Endothelial cell of umbilical vein (primary cell): ENCODE results near the gene MTMR4. TPM values are rescaled to one million over a fixed set of nuclear protein-coding genes. Genes with fewer than 3 reads are reported as not detected.

Source experiments
- BruUV-seq: library from RNA; stranded (reverse); fragments of 400-500 nt; replicated peaks from 2 replicates; lab custom pipeline; 2021; lab: Mats Ljungman, UMichigan
- CTCF ChIA-PET: fragments of 300-600, 350-600 bp; sonication (Branson Sonifier 250); formaldehyde crosslinking; loops from one replicate; lab custom pipeline; 2021; ENCODE audit warnings: antibody characterized with exemption, inconsistent platforms; lab: Charles Lee
- POLR2A ChIA-PET: fragments of 300-600, 350-600 bp; sonication (Branson Sonifier 250); formaldehyde crosslinking; loops from one replicate; lab custom pipeline; 2021; ENCODE audit warnings: antibody characterized with exemption, inconsistent platforms; lab: Charles Lee
- DNase-seq: peaks from one replicate; pipeline ENCODE4 v3.0.0-alpha.2; 2011; ENCODE audit warnings: low read depth, low spot score
- FAIRE-seq: peaks from 2 replicates; lab custom pipeline; 2011; peaks lifted over from hg19 to GRCh38; lab: Jason Lieb, UNC
- H2AFZ ChIP-seq: 2 replicates; pipeline ENCODE4 v1.6.0; 2012; ENCODE audit warnings: low read depth, low read length, control low read depth, inconsistent platforms
- H3K27ac ChIP-seq: 2 replicates; pipeline ENCODE4 v1.5.1; 2011; ENCODE audit warnings: low read depth, mild to moderate bottlenecking, control low read depth, low read length, moderate library complexity; ENCODE audit not compliant: insufficient read depth
- H3K27me3 ChIP-seq, 2 experiments: 2 replicates each; pipeline versions ENCODE4 v1.6.0 to v1.6.1; 2011; ENCODE audit warnings: low read length in 2 of 2, mixed read lengths in 1 of 2; ENCODE audit not compliant: control insufficient read depth in 2 of 2, insufficient read depth in 2 of 2
- H3K36me3 ChIP-seq, 2 experiments: 2 replicates in 1 of 2; 3 replicates in 1 of 2; pipeline ENCODE4 v1.5.1; 2011; ENCODE audit warnings: low read length in 2 of 2, mild to moderate bottlenecking in 1 of 2, moderate library complexity in 1 of 2; ENCODE audit not compliant: control insufficient read depth in 2 of 2, insufficient read depth in 2 of 2; ENCODE audit errors: extremely low read depth in 1 of 2
- H3K4me1 ChIP-seq: 3 replicates; pipeline ENCODE4 v1.5.1; 2011; ENCODE audit warnings: mild to moderate bottlenecking, low read length; ENCODE audit not compliant: control insufficient read depth, insufficient read depth; ENCODE audit errors: extremely low read depth
- H3K4me2 ChIP-seq: 2 replicates; pipeline ENCODE4 v1.6.1; 2011; ENCODE audit warnings: low read length, control low read depth, mixed read lengths; ENCODE audit not compliant: insufficient read depth
- H3K4me3 ChIP-seq, 3 experiments: fragments of 200-600 bp in 1 of 3; sonication (generic), shearing (Covaris generic) in 1 of 3; replicated peaks in 1 of 3; 2 replicates each; pipeline ENCODE4 v1.5.1; 2011 to 2016; ENCODE audit warnings: control low read depth in 3 of 3, low read length in 3 of 3, mild to moderate bottlenecking in 2 of 3, inconsistent platforms in 1 of 3, low read depth in 1 of 3, moderate library complexity in 1 of 3; ENCODE audit not compliant: insufficient read depth in 1 of 3
- H3K79me2 ChIP-seq: 2 replicates; pipeline ENCODE4 v1.6.0; 2012; ENCODE audit warnings: low read length, inconsistent platforms; ENCODE audit not compliant: control insufficient read depth, insufficient read depth
- H3K9ac ChIP-seq: replicated peaks from 2 replicates; pipeline ENCODE3; 2011; ENCODE audit warnings: low read length, control low read depth; ENCODE audit not compliant: insufficient read depth; ENCODE audit errors: extremely low read depth
- H3K9me1 ChIP-seq: replicated peaks from 3 replicates; pipeline ENCODE4 v1.6.0; 2011; ENCODE audit warnings: mild to moderate bottlenecking, low read length; ENCODE audit not compliant: control insufficient read depth, insufficient read depth; ENCODE audit errors: extremely low read depth
- H3K9me3 ChIP-seq: replicated peaks from 2 replicates; pipeline ENCODE4 v1.5.1; 2012; ENCODE audit warnings: low read length, inconsistent platforms; ENCODE audit not compliant: control insufficient read depth, insufficient read depth
- H4K20me1 ChIP-seq: replicated peaks from 2 replicates; pipeline ENCODE3; 2011; ENCODE audit warnings: mild to moderate bottlenecking, low read length; ENCODE audit not compliant: control insufficient read depth, insufficient read depth; ENCODE audit errors: extremely low read depth
- EZH2 ChIP-seq: IDR thresholded peaks from 2 replicates; pipeline ENCODE4 v1.6.1; 2012; ENCODE audit warnings: borderline replicate concordance, low read depth, mild to moderate bottlenecking, moderate library complexity, low read length, inconsistent platforms; ENCODE audit not compliant: severe bottlenecking
- FOS ChIP-seq: IDR thresholded peaks from 2 replicates; pipeline ENCODE4 v1.6.1; 2011; ENCODE audit warnings: mild to moderate bottlenecking, low read length, moderate library complexity, borderline replicate concordance; ENCODE audit not compliant: insufficient read depth
- GATA2 ChIP-seq: IDR thresholded peaks from 2 replicates; pipeline ENCODE4 v1.7.0; 2011; ENCODE audit warnings: low read depth, mild to moderate bottlenecking, moderate library complexity, mixed read lengths, low read length; ENCODE audit not compliant: insufficient read length, insufficient read depth
- JUN ChIP-seq: IDR thresholded peaks from 2 replicates; pipeline ENCODE4 v1.6.1; 2011; ENCODE audit warnings: borderline replicate concordance, low read depth; ENCODE audit not compliant: insufficient read length, insufficient read depth
- MYC ChIP-seq: IDR thresholded peaks from one replicate; pipeline ENCODE4 v1.6.1; 2011; ENCODE audit warnings: mild to moderate bottlenecking, low read depth, low read length
- POLR2A ChIP-seq: IDR thresholded peaks from 2 replicates; pipeline ENCODE4 v1.6.1; 2012; ENCODE audit warnings: low read depth, mild to moderate bottlenecking, control low read depth, low read length
- POLR2AphosphoS5 ChIP-seq: IDR thresholded peaks from 2 replicates; pipeline ENCODE4 v1.6.1; 2012; ENCODE audit warnings: low read depth, mild to moderate bottlenecking, control low read depth, low read length, moderate library complexity; ENCODE audit not compliant: insufficient read depth
- dilution Hi-C: fragments of 300-500 bp; cut with MboI; formaldehyde crosslinking; loops from one replicate; pipeline ENCODE4 v1.15.0; 2019; ENCODE audit warnings: low sequenced_read_pairs; ENCODE audit not compliant: extremely low pct_ligation_motif_present
- intact Hi-C: fragments of 100-400 bp; cut with micrococcal nuclease; formaldehyde crosslinking; loops from one replicate; pipeline ENCODE4 v1.10.0; 2022
- polyA plus RNA-seq, 4 experiments: library from polyadenylated mRNA; depleted of rRNA in 3 of 4; stranded (reverse) in 3 of 4; unstranded in 1 of 4; fragments of >200 nt; gene quantifications; 2 replicates each; pipeline versions ENCODE4 v1.2.1 to v1.2.3, GENCODE V29; 2011 to 2012; ENCODE audit warnings: missing spikeins in 1 of 4
- total RNA-seq: library from RNA; stranded (reverse); gene quantifications from 2 replicates; pipeline ENCODE4 v1.2.3, GENCODE V29; 2021
- TF ChIP-seq, protein P1 (sequence below), 2 donors: IDR thresholded peaks; 1 replicate in 1 of 2; 2 replicates in 1 of 2; pipeline ENCODE4 v1.5.1; 2011; ENCODE audit warnings: low read length in 2 of 2, mild to moderate bottlenecking in 2 of 2, moderate library complexity in 2 of 2, control low read depth in 1 of 2, inconsistent platforms in 1 of 2, low read depth in 1 of 2; ENCODE audit not compliant: insufficient read depth in 1 of 2; ENCODE audit errors: extremely low read depth in 1 of 2
- TF ChIP-seq, protein P2 (sequence below): IDR thresholded peaks from 2 replicates; pipeline ENCODE4 v1.6.1; 2011; ENCODE audit not compliant: insufficient read depth, insufficient read length

Gene MTMR4
- total and polyA plus RNA-seq, 2 donors (not counting 3 experiments of a cell fraction or from before 2014, with no cell fraction given), result 25.1 to 41.0 TPM

GRCh38 chr17:58513267-58513964 lies 1.0 kb downstream of the MTMR4 start:
- Histone ChIP-seq H3K27me3 (no peaks in the 10 kb centered on the region), H3K9ac (peak overlapping the region; percentile 61), H2AFZ (peak overlapping the region; percentile 11), H3K36me3 (peaks cover 0 to 29% of the 10 kb centered on the region in 2 experiments), H3K27ac (no peak overlapping the region), H3K79me2 (no peaks in the 10 kb centered on the region), H4K20me1 (no peaks in the 10 kb centered on the region), H3K4me3 (peak overlapping the region; percentile 65 to 70 (median 68)), H3K9me1 (no peaks in the 10 kb centered on the region), H3K9me3 (no peaks in the 10 kb centered on the region), H3K4me2 (peak overlapping the region; percentile 18), H3K4me1 (peaks cover 13% of the 10 kb centered on the region)
- no peak for FAIRE-seq
- intact Hi-C loops, result no loop called here
- TSS peak; percentile 5 for BruUV-seq
- dilution Hi-C loops, result no loop called here
- ChIA-PET POLR2A (interaction anchor here (3.0 kb wide), 1 partner anchor 118 kb away, joined by 27 read pairs; no protein-coding TSS in a partner anchor), CTCF (interaction anchor here (2.0 to 2.1 kb wide), 3 partner anchors 25 to 492 kb away, joined by 5 to 7 read pairs (median 7); partner anchors contain the start of gene HSF5)
- DNase-seq, result no peak
- TF ChIP-seq GATA2, result no peak
- TF ChIP-seq JUN, result no peak
- no peak for TF ChIP-seq FOS
- no peak for TF ChIP-seq POLR2A
- no peak for TF ChIP-seq MYC
- no peak for TF ChIP-seq POLR2AphosphoS5
- TF ChIP-seq, protein P1, sequence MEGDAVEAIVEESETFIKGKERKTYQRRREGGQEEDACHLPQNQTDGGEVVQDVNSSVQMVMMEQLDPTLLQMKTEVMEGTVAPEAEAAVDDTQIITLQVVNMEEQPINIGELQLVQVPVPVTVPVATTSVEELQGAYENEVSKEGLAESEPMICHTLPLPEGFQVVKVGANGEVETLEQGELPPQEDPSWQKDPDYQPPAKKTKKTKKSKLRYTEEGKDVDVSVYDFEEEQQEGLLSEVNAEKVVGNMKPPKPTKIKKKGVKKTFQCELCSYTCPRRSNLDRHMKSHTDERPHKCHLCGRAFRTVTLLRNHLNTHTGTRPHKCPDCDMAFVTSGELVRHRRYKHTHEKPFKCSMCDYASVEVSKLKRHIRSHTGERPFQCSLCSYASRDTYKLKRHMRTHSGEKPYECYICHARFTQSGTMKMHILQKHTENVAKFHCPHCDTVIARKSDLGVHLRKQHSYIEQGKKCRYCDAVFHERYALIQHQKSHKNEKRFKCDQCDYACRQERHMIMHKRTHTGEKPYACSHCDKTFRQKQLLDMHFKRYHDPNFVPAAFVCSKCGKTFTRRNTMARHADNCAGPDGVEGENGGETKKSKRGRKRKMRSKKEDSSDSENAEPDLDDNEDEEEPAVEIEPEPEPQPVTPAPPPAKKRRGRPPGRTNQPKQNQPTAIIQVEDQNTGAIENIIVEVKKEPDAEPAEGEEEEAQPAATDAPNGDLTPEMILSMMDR (IDR thresholded peaks at IDR 0.05; ENCODE audit: extremely low read depth in 1 of 2, insufficient read depth in 1 of 2, low read depth in 1 of 2, low read length in 2 of 2), result no peak
- no peak for TF ChIP-seq EZH2
- TF ChIP-seq, protein P2, sequence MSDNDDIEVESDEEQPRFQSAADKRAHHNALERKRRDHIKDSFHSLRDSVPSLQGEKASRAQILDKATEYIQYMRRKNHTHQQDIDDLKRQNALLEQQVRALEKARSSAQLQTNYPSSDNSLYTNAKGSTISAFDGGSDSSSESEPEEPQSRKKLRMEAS, result no peak
